ENCODE data around the gene TLR10. TPM values are rescaled to one million over a fixed set of nuclear protein-coding genes. Genes with fewer than 3 reads are reported as not detected.
"Not testable (repeated sequence)": the region's sequence is repeated elsewhere in the genome, so short reads cannot be mapped to it uniquely, and the experiment has no call there.

The TLR10 gene
- total RNA-seq, 6 experiments from 2014 or later = not detected

DNA sequence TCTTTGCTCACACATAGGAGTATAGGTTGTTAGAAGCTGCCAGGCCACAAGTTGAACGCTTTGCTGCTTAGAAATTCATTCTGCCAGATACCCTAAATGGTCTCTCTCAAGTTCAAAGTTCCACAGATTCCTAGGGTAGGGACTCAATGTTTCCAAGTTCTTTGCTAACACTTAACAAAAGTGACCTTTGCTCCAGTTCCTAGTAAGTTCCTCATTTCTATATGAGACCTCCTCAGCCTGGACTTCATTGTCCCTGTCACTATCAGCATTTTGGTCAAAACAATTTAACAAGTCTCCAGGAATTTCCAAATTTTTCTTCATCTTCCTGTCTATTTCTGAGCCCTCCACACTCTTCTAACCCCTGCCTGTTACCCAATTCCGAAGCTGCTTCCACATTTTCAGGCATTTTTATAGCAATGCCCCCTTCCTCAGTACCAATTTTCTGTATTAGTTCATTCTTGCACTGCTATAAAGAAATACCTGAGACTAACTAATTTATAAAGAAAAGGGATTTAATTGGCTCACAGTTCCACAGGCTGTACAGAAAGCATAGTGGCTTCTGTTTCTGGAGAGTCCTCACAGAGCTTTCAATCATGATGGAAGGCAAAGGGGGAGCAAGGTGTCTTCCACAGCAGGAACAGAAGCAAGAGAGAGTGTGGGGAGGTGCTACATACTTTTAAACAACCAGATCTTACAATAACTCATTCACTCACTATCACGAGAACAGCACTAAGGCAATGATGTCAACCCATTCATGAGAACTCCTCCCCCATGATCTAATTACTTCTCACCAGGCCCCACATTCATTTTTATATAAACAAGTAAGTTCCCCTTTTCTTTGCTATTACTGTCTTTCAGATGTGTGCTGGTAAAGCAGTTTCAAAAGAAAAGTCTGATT is 33.3 kb upstream of the TLR10 start:
- Mint-ChIP-seq H3K9me3 (no peaks in the 10 kb centered on the region), H3K4me3 (no peak overlapping the region), H3K27me3 (ENCODE audit: insufficient read depth) (peaks cover 31% of the 10 kb centered on the region), H3K27ac (no peak overlapping the region), H3K4me1 (ENCODE audit: low read depth) (no peaks in the 10 kb centered on the region), H3K36me3 (ENCODE audit: low read depth) (no peaks in the 10 kb centered on the region)
- no peak for DNase-seq
- TF ChIP-seq, protein P1, sequence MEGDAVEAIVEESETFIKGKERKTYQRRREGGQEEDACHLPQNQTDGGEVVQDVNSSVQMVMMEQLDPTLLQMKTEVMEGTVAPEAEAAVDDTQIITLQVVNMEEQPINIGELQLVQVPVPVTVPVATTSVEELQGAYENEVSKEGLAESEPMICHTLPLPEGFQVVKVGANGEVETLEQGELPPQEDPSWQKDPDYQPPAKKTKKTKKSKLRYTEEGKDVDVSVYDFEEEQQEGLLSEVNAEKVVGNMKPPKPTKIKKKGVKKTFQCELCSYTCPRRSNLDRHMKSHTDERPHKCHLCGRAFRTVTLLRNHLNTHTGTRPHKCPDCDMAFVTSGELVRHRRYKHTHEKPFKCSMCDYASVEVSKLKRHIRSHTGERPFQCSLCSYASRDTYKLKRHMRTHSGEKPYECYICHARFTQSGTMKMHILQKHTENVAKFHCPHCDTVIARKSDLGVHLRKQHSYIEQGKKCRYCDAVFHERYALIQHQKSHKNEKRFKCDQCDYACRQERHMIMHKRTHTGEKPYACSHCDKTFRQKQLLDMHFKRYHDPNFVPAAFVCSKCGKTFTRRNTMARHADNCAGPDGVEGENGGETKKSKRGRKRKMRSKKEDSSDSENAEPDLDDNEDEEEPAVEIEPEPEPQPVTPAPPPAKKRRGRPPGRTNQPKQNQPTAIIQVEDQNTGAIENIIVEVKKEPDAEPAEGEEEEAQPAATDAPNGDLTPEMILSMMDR (IDR thresholded peaks at IDR 0.05) = no peak

GRCh38 chr4:38814386-38814785 is 31.6 kb upstream of the TLR10 start:
- TF ChIP-seq, protein P1 (IDR thresholded peaks at IDR 0.05) = no peak
- Mint-ChIP-seq H3K36me3 (ENCODE audit: low read depth) (no peaks in the 10 kb centered on the region), H3K4me3 (no peak overlapping the region), H3K9me3 (no peaks in the 10 kb centered on the region), H3K4me1 (ENCODE audit: low read depth) (no peaks in the 10 kb centered on the region), H3K27ac (no peak overlapping the region), H3K27me3 (ENCODE audit: insufficient read depth) (peaks cover 37% of the 10 kb centered on the region)
- no peak for DNase-seq

DNA sequence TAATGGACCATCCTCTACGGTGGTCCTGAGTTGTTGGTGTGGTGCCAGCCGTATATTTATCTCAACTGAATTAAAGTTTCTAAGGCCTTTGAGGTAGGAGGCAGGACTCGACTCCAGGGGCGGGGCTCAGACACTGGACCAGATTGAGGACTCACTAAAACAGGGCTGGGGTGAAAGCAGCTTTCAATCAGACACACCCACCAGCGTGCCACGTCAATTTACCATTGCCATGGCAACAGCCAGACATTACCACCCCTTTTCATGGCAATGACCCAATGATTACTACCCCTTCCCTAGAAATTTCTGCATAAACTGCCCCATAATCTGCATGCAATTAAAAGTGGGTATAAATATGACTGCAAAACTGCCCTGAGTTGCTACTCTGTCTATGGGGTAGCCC is 28.5 kb upstream of the TLR10 start:
- no peak for DNase-seq
- H3K36me3 Mint-ChIP-seq (ENCODE audit: low read depth) = no peaks in the 10 kb centered on the region
- H3K27me3 Mint-ChIP-seq (ENCODE audit: insufficient read depth) = peaks cover 32% of the 10 kb centered on the region
- TF ChIP-seq, protein P1 (IDR thresholded peaks at IDR 0.05) = no peak
- no peak overlapping the region for H3K27ac Mint-ChIP-seq
- no peaks in the 10 kb centered on the region for H3K4me1 Mint-ChIP-seq (ENCODE audit: low read depth)
- no peak overlapping the region for H3K4me3 Mint-ChIP-seq
- H3K9me3 Mint-ChIP-seq = no peaks in the 10 kb centered on the region

DNA sequence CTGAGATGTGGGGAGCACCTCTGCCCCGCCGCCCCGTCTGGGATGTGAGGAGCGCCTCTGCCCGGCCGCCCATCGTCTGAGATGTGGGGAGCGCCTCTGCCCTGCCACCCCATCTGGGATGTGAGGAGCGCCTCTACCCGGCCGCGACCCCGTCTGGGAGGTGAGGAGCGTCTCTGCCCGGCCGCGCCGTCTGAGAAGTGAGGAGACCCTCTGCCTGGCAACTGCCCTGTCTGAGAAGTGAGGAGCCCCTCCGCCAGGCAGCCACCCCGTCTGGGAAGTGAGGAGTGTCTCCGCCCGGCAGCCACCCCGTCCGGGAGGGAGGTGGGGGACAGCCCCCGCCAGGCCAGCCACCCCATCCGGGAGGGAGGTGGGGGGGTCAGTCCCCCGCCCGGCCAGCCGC is 24.7 kb upstream of the TLR10 start:
- H3K36me3 Mint-ChIP-seq (ENCODE audit: low read depth) = not testable (repeated sequence)
- peaks cover 17% of the 10 kb centered on the region; the same call in 1 of the 2 replicates for H3K4me1 Mint-ChIP-seq (ENCODE audit: low read depth)

DNA sequence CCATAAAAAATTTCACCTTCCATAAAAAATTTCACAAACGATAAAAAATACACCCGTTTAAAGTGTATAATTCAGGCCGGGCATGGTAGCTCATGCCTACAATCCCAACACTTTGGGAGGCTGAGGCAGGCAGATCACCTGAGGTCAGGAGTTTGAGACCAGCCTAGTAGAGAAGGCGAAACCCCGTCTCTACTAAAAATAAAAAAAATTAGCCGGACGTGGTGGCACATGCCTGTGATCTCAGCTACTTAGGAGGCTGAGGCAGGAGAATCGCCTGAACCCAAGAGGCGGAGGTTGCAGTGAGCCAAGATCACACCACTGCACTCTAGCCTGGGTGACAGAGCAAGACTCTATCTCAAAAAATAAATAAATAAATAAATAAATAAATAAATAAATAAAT is 23.5 kb upstream of the TLR10 start:
- H3K4me1 Mint-ChIP-seq (ENCODE audit: low read depth) = peaks cover 17% of the 10 kb centered on the region; the same call in 1 of the 2 replicates
- H3K9me3 Mint-ChIP-seq; H3K27me3 Mint-ChIP-seq (ENCODE audit: insufficient read depth); H3K4me3 Mint-ChIP-seq; H3K27ac Mint-ChIP-seq; DNase-seq; H3K36me3 Mint-ChIP-seq (ENCODE audit: low read depth): not testable (repeated sequence)

More for the DNA sequence above, 24.7 kb upstream of the TLR10 start:
- H3K27me3 Mint-ChIP-seq (ENCODE audit: insufficient read depth); H3K9me3 Mint-ChIP-seq; H3K27ac Mint-ChIP-seq; DNase-seq; H3K4me3 Mint-ChIP-seq: not testable (repeated sequence)

DNA sequence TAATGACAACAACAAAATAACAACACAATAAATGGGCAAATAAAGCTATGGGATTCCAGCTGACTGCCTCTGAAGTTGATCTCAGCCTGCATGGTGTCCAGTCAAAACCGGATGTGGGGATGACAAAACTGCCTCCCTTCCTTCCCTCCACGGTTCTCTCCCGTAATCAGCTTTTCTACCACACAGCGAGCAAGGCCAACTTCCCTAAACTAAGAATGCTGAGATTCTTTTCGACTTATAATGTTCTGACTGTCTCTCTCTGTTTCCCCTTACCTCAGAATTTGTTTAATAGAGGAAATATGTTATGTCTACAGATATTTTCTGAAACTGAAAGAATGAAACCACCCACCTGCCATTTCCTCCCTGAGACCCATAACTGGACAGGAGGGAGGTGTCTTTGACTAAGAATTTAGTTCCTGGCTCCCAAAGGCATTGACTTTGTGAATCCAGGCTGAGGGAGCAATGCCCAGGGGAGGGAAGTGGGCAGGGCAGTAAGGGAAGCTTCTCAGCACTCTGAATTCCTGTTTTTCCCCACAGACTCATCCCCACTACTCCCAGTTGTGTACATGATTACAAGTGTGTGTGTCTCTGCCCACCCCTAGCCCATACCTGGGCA is 22.8 kb upstream of the TLR10 start:
- Mint-ChIP-seq H3K4me1 (ENCODE audit: low read depth) (peaks cover 17% of the 10 kb centered on the region; the same call in 1 of the 2 replicates), H3K27me3 (ENCODE audit: insufficient read depth) (peaks cover 6% of the 10 kb centered on the region; the same call in 1 of the 2 replicates), H3K27ac (no peak overlapping the region; the same call in 1 of the 2 replicates), H3K9me3 (no peaks in the 10 kb centered on the region), H3K4me3 (peak overlapping the region; percentile 34; the same call in 1 of the 2 replicates), H3K36me3 (ENCODE audit: low read depth) (no peaks in the 10 kb centered on the region)
- no peak for DNase-seq
- TF ChIP-seq, protein P1 (IDR thresholded peaks at IDR 0.05) = no peak

All from HFFc6 (cell line).